ENCODE data around the gene C11orf58.

C11orf58 gene

DNA sequence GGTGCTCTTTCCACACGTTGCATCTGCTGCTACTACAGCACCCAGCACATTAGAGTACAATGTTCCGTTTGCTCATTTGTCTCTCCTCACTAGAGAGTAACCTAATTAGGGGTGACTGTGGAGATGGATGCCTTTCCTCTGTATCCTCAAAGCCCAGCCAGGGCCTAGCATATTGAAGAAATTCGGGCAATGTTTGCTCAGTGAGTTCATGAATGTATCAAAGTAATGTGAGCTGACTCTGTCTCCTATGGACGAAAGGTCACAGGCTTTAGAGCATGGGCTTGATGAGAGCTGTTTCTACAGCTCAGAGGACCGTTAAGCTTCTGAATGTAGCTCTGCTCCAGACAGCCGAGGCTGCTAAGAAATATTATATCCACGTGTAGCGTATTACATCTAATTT is 67.5 kb downstream of the C11orf58 start:
- DNase-seq, result no peak

- DNase-seq, result no peak
Observed at GRCh38 chr11:16806791-16807190, 68.3 kb downstream of the C11orf58 start.

DNA sequence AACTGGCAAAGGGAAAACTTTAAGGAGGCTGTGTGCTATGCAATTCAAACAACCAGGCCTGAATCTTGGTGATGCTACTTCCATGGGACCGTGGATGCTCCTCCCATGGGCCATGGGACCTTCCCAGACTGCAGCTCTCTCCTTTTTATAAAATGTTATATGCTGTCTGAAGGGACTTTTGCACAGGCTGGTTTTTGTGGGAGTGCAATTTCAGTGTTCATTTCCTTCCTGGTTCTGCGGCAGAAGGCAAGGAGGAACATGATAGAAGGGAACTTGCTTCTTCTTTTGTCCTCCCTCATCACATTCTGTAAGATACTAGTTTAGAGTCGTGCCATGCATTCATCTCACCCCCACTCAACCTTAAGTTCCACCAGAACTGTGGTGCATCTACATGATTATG is 68.9 kb downstream of the C11orf58 start:
- DNase-seq, result no peak

Measured in stimulated activated CD4-positive, alpha-beta T cell treated with anti-CD3 and anti-CD28 coated beads, Interleukin-4, amount 100 ng/mL, for 24 hours (primary cell).